ENCODE results near the gene C11orf98. TPM values are rescaled to one million over a fixed set of nuclear protein-coding genes. Genes with fewer than 3 reads are reported as not detected.
"Not testable (repeated sequence)": the region's sequence is repeated elsewhere in the genome, so short reads cannot be mapped to it uniquely, and the experiment has no call there.

Gene C11orf98
- total RNA-seq, 6 experiments from 2014 or later, result 56.1 to 74.6 (median 64.8) TPM

GRCh38 chr11:62678770-62679696 lies 14.0 kb upstream of the C11orf98 start, which contains the start of gene UBXN1:
UBXN1 (minus strand) TSS chr11:62679073; CDS start chr11:62678923, 150 bp downstream.
- TF ChIP-seq, protein P1, sequence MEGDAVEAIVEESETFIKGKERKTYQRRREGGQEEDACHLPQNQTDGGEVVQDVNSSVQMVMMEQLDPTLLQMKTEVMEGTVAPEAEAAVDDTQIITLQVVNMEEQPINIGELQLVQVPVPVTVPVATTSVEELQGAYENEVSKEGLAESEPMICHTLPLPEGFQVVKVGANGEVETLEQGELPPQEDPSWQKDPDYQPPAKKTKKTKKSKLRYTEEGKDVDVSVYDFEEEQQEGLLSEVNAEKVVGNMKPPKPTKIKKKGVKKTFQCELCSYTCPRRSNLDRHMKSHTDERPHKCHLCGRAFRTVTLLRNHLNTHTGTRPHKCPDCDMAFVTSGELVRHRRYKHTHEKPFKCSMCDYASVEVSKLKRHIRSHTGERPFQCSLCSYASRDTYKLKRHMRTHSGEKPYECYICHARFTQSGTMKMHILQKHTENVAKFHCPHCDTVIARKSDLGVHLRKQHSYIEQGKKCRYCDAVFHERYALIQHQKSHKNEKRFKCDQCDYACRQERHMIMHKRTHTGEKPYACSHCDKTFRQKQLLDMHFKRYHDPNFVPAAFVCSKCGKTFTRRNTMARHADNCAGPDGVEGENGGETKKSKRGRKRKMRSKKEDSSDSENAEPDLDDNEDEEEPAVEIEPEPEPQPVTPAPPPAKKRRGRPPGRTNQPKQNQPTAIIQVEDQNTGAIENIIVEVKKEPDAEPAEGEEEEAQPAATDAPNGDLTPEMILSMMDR (IDR thresholded peaks at IDR 0.05), result no peak
- Mint-ChIP-seq H3K27ac (peak within 1 kb of the TSS; percentile 94), H3K4me1 (ENCODE audit: low read depth) (peaks cover 27% of the 10 kb centered on the region), H3K27me3 (ENCODE audit: insufficient read depth) (peaks cover 4% of the 10 kb centered on the region; the same call in 1 of the 2 replicates), H3K36me3 (ENCODE audit: low read depth) (peaks cover 16% of the 10 kb centered on the region), H3K9me3 (no peaks in the 10 kb centered on the region), H3K4me3 (peak within 1 kb of the TSS; percentile 91)
- DNase-seq, result peak; percentile 76

DNA sequence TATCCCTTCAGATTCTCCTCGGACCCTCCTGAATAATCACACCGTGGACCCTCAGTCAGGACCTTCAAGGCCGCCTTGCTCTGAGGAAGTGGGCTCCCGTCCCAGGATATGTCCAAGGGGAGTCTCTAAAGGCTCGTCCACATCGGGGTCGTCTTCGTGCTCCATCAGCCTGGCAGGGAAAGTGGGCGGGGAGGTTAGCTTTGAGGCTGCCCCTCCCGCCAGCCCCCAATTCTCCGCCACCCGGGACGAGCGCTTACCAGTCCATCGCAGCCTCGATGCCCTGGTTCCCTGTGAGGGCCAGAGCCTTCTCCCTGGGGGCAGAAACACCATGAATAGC lies 13.4 kb upstream of the C11orf98 start:
- no peak for DNase-seq
- H3K9me3 Mint-ChIP-seq, result no peaks in the 10 kb centered on the region
- TF ChIP-seq, protein P1 (IDR thresholded peaks at IDR 0.05), result no peak
- peaks cover 27% of the 10 kb centered on the region for H3K4me1 Mint-ChIP-seq (ENCODE audit: low read depth)
- peaks cover 4% of the 10 kb centered on the region; the same call in 1 of the 2 replicates for H3K27me3 Mint-ChIP-seq (ENCODE audit: insufficient read depth)
- H3K4me3 Mint-ChIP-seq, result peak overlapping the region; percentile 91
- H3K27ac Mint-ChIP-seq, result peak overlapping the region; percentile 94
- peaks cover 16% of the 10 kb centered on the region for H3K36me3 Mint-ChIP-seq (ENCODE audit: low read depth)

- H3K9me3 Mint-ChIP-seq, result no peaks in the 10 kb centered on the region
- TF ChIP-seq, protein P1 (IDR thresholded peaks at IDR 0.05), result no peak
- no peak for DNase-seq
- peaks cover 34% of the 10 kb centered on the region for H3K4me1 Mint-ChIP-seq (ENCODE audit: low read depth)
- H3K4me3 Mint-ChIP-seq, result peak overlapping the region; percentile 91
- peak overlapping the region; percentile 94 for H3K27ac Mint-ChIP-seq
- H3K36me3 Mint-ChIP-seq (ENCODE audit: low read depth), result peaks cover 16% of the 10 kb centered on the region
- peaks cover 4% of the 10 kb centered on the region; the same call in 1 of the 2 replicates for H3K27me3 Mint-ChIP-seq (ENCODE audit: insufficient read depth)
These were observed 12.7 kb upstream of the C11orf98 start for GRCh38 chr11:62677714-62678113.

DNA sequence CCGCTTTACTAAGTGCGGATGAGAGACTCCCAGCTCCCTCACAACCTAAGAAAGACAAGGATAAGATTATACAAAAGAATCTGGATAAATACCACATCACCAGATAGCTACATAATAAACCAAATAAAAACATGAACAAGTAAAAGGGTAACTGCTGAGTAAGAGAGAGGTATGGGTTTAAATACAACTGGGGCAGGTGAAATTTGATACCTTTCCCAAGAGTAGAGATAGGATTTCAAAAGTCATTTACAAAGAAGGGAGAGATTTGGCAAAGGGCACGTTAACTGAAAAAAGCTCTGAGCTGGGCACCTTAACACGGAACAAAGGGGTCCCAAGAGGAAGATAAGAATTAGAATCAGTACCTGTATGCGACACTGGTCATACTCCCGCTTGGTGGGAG lies 12.1 kb upstream of the C11orf98 start:
- Mint-ChIP-seq H3K4me1 (ENCODE audit: low read depth) (peaks cover 38% of the 10 kb centered on the region), H3K36me3 (ENCODE audit: low read depth) (peaks cover 16% of the 10 kb centered on the region), H3K27ac (peak overlapping the region; percentile 2; the same call in 1 of the 2 replicates)

GRCh38 chr11:62676698-62677097 lies 11.7 kb upstream of the C11orf98 start:
- H3K27ac Mint-ChIP-seq, result peak overlapping the region; percentile 2
- peaks cover 16% of the 10 kb centered on the region for H3K36me3 Mint-ChIP-seq (ENCODE audit: low read depth)

More for the DNA sequence above, 12.1 kb upstream of the C11orf98 start:
- TF ChIP-seq, protein P1 (IDR thresholded peaks at IDR 0.05), result no peak
- DNase-seq, result no peak
- Mint-ChIP-seq H3K4me3 (peak overlapping the region; percentile 91), H3K9me3 (no peaks in the 10 kb centered on the region), H3K27me3 (ENCODE audit: insufficient read depth) (peaks cover 4% of the 10 kb centered on the region; the same call in 1 of the 2 replicates)

DNA sequence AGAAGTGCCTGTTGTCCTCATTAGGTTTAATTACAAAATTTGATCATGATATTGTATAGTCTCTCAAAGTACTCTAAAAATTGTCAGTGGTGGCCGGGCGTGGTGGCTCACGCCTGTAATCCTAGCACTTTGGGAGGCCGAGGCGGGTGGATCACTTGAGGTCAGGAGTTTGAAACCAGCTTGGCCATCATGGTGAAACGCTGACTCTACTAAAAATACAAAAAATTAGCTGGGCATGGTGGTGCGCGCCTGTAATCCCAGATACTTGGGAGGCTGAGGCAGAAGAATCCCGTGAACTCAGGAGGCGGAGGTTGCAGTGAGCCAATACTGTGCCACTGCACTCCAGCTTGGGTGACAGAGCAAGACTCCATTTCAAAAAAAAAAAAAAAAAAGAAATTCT lies 10.4 kb upstream of the C11orf98 start:
- not testable (repeated sequence) for H3K27me3 Mint-ChIP-seq (ENCODE audit: insufficient read depth); H3K4me3 Mint-ChIP-seq

More at GRCh38 chr11:62676698-62677097, 11.7 kb upstream of the C11orf98 start:
- TF ChIP-seq, protein P1 (IDR thresholded peaks at IDR 0.05), result no peak
- H3K9me3 Mint-ChIP-seq, result no peaks in the 10 kb centered on the region
- H3K4me1 Mint-ChIP-seq (ENCODE audit: low read depth), result peaks cover 42% of the 10 kb centered on the region
- no peak for DNase-seq
- H3K4me3 Mint-ChIP-seq, result no peak overlapping the region; the same call in 1 of the 2 replicates
- H3K27me3 Mint-ChIP-seq (ENCODE audit: insufficient read depth), result peaks cover 4% of the 10 kb centered on the region; the same call in 1 of the 2 replicates

More for the DNA sequence above, 10.4 kb upstream of the C11orf98 start:
- Mint-ChIP-seq H3K36me3 (ENCODE audit: low read depth) (peaks cover 25% of the 10 kb centered on the region), H3K4me1 (ENCODE audit: low read depth) (peaks cover 42% of the 10 kb centered on the region)
- H3K9me3 Mint-ChIP-seq, DNase-seq, H3K27ac Mint-ChIP-seq: not testable (repeated sequence)
